ENCODE data around the gene HEATR5A. TPM values are rescaled to one million over a fixed set of nuclear protein-coding genes. Genes with fewer than 3 reads are reported as not detected.

The HEATR5A gene
- total and polyA plus RNA-seq, 10 of the 15 experiments (the other 5 are each of a cell fraction or from before 2014, with no cell fraction given): 5.1 to 37.1 (median 13.8) TPM

DNA sequence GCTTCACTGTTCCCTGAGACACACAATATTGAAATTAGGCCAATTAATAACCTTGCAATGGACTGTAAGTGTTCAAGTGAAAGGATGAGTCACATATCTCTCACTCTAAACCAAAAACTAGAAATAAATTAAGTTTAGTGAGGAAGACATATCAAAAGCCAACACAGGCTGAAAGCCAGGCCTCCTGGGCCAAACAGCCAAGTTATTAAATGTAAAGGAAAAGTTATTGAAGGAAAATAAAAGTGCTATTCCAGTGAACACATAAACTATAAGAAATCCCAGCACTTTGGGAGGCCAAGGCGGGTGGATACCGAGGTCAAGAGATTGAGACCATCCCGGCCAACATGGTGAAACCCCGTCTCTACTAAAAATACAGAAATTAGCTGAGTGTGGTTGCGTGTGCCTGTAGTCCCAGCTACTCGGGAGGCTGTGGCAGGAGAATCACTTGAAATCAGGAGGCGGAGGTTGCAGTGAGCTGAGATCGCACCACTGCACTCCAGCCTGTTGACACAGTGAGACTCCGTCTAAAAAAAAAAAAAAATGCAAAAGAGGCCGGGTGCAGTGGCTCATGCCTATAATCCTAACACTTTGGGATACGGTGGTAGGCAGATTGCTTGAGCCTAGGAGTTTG lies 10.4 kb upstream of the HEATR5A start:
- Histone ChIP-seq H3K36me3 (ENCODE audit: control insufficient read depth in 2 of 2, insufficient read depth in 2 of 2, low read length in 1 of 2) (no peaks in the 10 kb centered on the region), H3K27ac (ENCODE audit: control insufficient read depth, insufficient read depth) (no peak overlapping the region), H3K9ac (ENCODE audit: control insufficient read depth, insufficient read depth, low read length) (no peak overlapping the region), H3K4me3 (no peak overlapping the region), H3K9me3 (replicated peaks; ENCODE audit: control insufficient read depth, insufficient read depth, low read length) (no peaks in the 10 kb centered on the region; the same call in 2 of the 3 replicates), H3K79me2 (ENCODE audit: control insufficient read depth, insufficient read depth, low read length) (no peaks in the 10 kb centered on the region), H3K27me3 (replicated peaks in 1 of 2; ENCODE audit: control insufficient read depth in 2 of 2, insufficient read depth in 2 of 2, low read length in 1 of 2) (no peaks in the 10 kb centered on the region), H3K4me2 (ENCODE audit: control insufficient read depth, insufficient read depth) (no peak overlapping the region), H3K4me1 (ENCODE audit: control insufficient read depth, insufficient read depth, low read length) (no peaks in the 10 kb centered on the region), H4K20me1 (ENCODE audit: control insufficient read depth, insufficient read depth) (no peaks in the 10 kb centered on the region), H2AFZ (ENCODE audit: control insufficient read depth, low read depth, low read length) (no peak overlapping the region)
- in situ Hi-C loops (cut with MboI): no loop called here
- ATAC-seq: no peak
- SMC1A ChIA-PET (ENCODE audit: uncharacterized antibody, unreplicated experiment): interaction anchor here (1.5 kb wide), 1 partner anchor 23 kb away, joined by 4 read pairs; no protein-coding TSS in a partner anchor
- TF ChIP-seq ESRRA (IDR thresholded peaks at IDR 0.05; ENCODE audit: low read length): no peak
- TF ChIP-seq, protein P1, sequence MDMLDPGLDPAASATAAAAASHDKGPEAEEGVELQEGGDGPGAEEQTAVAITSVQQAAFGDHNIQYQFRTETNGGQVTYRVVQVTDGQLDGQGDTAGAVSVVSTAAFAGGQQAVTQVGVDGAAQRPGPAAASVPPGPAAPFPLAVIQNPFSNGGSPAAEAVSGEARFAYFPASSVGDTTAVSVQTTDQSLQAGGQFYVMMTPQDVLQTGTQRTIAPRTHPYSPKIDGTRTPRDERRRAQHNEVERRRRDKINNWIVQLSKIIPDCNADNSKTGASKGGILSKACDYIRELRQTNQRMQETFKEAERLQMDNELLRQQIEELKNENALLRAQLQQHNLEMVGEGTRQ (IDR thresholded peaks at IDR 0.05; ENCODE audit: borderline replicate concordance, low read depth, low read length): no peak
- no peak for TF ChIP-seq SP1 (IDR thresholded peaks at IDR 0.05; ENCODE audit: low read depth, low read length)
- no peak for TF ChIP-seq POLR2AphosphoS5 (IDR thresholded peaks at IDR 0.05; ENCODE audit: low read length)
- POLR2A ChIA-PET: interaction anchor here (1.0 kb wide), 1 partner anchor 10 kb away, joined by 3 read pairs; the partner anchor contains the start of gene HEATR5A
- FAIRE-seq: no peak
- no peak for DNase-seq (ENCODE audit: low read depth, low spot score)
- WGBS (ENCODE audit: insufficient coverage, insufficient replicate concordance, low lambda C conversion rate, missing lambda C conversion rate): 92% methylated on average over 10 of the region's 11 CpGs
- intact Hi-C loops (cut with micrococcal nuclease; ENCODE audit: unreplicated experiment): no loop called here
- CTCF ChIA-PET: interaction anchor here (1.8 kb wide), 1 partner anchor 19 kb away, joined by 5 read pairs; no protein-coding TSS in a partner anchor
- RAD21 ChIA-PET (ENCODE audit: unreplicated experiment): no interaction called here
- no TSS peak for BruUV-seq (replicated peaks)

DNA sequence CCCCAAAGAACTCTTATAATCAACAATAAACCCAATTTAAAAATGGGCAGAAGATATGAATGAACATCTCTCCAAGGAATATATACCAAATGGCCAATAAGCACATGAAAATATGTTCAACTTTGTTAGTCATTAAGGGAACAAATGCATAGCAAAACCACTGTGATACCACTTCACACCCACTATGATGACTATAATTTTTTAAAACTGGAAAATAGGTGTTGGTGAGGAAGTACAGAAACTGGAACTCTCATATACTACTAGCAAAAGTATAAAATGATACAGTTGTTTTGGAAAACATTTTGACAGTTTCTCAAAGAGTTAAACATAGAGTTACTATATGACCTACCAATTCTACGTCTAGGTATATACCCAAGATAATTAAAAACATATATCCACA lies 9.4 kb upstream of the HEATR5A start:
- 100% methylated on average over 1 of the region's 1 CpG for WGBS (ENCODE audit: insufficient coverage, insufficient replicate concordance, low lambda C conversion rate, missing lambda C conversion rate)
- Histone ChIP-seq H4K20me1 (ENCODE audit: control insufficient read depth, insufficient read depth) (no peaks in the 10 kb centered on the region), H3K27me3 (replicated peaks in 1 of 2; ENCODE audit: control insufficient read depth in 2 of 2, insufficient read depth in 2 of 2, low read length in 1 of 2) (no peaks in the 10 kb centered on the region), H3K4me2 (ENCODE audit: control insufficient read depth, insufficient read depth) (no peak overlapping the region), H3K4me3 (no peak overlapping the region), H2AFZ (ENCODE audit: control insufficient read depth, low read depth, low read length) (no peak overlapping the region), H3K9ac (ENCODE audit: control insufficient read depth, insufficient read depth, low read length) (no peak overlapping the region), H3K4me1 (ENCODE audit: control insufficient read depth, insufficient read depth, low read length) (no peaks in the 10 kb centered on the region), H3K27ac (ENCODE audit: control insufficient read depth, insufficient read depth) (no peak overlapping the region), H3K79me2 (ENCODE audit: control insufficient read depth, insufficient read depth, low read length) (no peaks in the 10 kb centered on the region), H3K36me3 (ENCODE audit: control insufficient read depth in 2 of 2, insufficient read depth in 2 of 2, low read length in 1 of 2) (no peaks in the 10 kb centered on the region), H3K9me3 (replicated peaks; ENCODE audit: control insufficient read depth, insufficient read depth, low read length) (no peaks in the 10 kb centered on the region; the same call in 2 of the 3 replicates)
- ChIA-PET SMC1A (ENCODE audit: uncharacterized antibody, unreplicated experiment) (no interaction called here), CTCF (no interaction called here), POLR2A (no interaction called here), RAD21 (ENCODE audit: unreplicated experiment) (no interaction called here)
- FAIRE-seq (no peak), DNase-seq (ENCODE audit: low read depth, low spot score) (no peak), ATAC-seq (no peak)
- intact Hi-C loops (cut with micrococcal nuclease; ENCODE audit: unreplicated experiment): no loop called here
- in situ Hi-C loops (cut with MboI): no loop called here
- BruUV-seq (replicated peaks): no TSS peak
- TF ChIP-seq SRF (IDR thresholded peaks at IDR 0.05; ENCODE audit: low read depth in 2 of 2, low read length in 2 of 2) (no peak), ZZZ3 (IDR thresholded peaks at IDR 0.05; ENCODE audit: control insufficient read depth, insufficient read length, low read depth) (no peak), PAX8 (IDR thresholded peaks at IDR 0.05) (no peak), RUNX3 (IDR thresholded peaks at IDR 0.05; ENCODE audit: low read length) (no peak), EGR1 (IDR thresholded peaks at IDR 0.05; ENCODE audit: borderline replicate concordance in 1 of 2, low read depth in 2 of 2, low read length in 2 of 2) (no peak), JUNB (IDR thresholded peaks at IDR 0.05) (no peak), NBN (IDR thresholded peaks at IDR 0.05) (no peak)
- TF ChIP-seq, protein P2, sequence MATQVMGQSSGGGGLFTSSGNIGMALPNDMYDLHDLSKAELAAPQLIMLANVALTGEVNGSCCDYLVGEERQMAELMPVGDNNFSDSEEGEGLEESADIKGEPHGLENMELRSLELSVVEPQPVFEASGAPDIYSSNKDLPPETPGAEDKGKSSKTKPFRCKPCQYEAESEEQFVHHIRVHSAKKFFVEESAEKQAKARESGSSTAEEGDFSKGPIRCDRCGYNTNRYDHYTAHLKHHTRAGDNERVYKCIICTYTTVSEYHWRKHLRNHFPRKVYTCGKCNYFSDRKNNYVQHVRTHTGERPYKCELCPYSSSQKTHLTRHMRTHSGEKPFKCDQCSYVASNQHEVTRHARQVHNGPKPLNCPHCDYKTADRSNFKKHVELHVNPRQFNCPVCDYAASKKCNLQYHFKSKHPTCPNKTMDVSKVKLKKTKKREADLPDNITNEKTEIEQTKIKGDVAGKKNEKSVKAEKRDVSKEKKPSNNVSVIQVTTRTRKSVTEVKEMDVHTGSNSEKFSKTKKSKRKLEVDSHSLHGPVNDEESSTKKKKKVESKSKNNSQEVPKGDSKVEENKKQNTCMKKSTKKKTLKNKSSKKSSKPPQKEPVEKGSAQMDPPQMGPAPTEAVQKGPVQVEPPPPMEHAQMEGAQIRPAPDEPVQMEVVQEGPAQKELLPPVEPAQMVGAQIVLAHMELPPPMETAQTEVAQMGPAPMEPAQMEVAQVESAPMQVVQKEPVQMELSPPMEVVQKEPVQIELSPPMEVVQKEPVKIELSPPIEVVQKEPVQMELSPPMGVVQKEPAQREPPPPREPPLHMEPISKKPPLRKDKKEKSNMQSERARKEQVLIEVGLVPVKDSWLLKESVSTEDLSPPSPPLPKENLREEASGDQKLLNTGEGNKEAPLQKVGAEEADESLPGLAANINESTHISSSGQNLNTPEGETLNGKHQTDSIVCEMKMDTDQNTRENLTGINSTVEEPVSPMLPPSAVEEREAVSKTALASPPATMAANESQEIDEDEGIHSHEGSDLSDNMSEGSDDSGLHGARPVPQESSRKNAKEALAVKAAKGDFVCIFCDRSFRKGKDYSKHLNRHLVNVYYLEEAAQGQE (IDR thresholded peaks at IDR 0.05; ENCODE audit: low read depth, low read length): no peak
